Activated T-helper 1 cell treated with Interleukin-2 at 50 U/mL for 16 hours (primary cell): ENCODE measurements around the gene SPATA16.
"Not testable (repeated sequence)": the region's sequence is repeated elsewhere in the genome, so short reads cannot be mapped to it uniquely, and the experiment has no call there.

Source experiments
- DNase-seq: peaks from one replicate; pipeline ENCODE4 v3.0.0-alpha.2; 2020; ENCODE audit warnings: low read depth

The SPATA16 gene, protein sequence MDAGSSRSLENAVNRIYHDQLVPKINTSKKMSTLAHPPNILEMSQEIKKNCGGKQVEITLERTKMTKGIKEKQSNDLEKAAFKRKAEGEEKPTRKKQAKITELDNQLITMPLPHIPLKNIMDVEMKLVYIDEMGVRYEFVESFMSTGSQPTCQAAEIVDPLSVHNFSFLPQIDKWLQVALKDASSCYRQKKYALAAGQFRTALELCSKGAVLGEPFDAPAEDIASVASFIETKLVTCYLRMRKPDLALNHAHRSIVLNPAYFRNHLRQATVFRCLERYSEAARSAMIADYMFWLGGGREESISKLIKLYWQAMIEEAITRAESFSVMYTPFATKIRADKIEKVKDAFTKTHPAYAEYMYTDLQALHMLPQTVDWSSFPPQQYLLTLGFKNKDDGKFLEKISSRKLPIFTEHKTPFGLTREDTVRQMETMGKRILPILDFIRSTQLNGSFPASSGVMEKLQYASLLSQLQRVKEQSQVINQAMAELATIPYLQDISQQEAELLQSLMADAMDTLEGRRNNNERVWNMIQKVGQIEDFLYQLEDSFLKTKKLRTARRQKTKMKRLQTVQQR

DNA sequence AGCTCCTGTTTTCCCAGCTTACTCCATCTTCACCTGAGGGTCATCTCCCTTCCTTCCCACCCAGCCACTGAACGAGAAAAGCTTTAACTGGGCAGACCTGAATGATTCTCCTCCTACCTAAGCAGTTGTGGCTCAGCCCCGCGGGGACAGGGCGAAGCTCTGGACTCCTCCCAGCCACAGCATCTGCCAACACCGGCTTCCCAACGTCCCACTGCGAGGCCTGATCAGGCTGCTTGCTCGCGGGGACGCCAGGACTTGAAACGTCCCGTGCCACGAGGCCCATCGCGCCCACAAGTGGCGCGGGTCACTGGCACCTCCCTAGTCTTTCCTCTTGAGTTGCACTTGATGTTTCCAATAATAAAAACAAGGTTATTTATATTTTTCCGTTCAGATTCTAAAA, at the start of gene SPATA16:
Gene SPATA16, minus strand, starts transcription at position 250 of the 400 bp plus-strand sequence. CDS start 23,504 bp downstream, outside the sequence.
- DNase-seq, result no peak

DNA sequence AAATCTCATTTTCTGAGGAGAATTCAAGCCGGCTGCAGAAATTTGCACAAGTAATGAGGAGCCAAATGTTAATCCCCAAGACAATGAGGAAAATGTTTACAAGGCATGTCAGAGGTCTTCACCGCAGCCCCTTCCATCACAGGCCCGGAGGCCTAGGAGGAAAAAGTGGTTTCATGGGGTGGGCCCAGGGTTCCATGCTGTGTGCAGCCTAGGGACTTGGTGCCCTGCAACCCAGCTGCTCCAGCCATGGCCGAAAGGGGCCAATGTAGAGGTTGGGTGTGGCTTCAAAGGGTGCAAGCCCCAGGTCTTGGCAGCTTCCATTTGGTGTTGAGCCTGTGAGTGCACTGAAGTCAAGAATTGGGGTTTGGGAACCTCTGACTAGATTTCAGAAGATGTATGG, 42.0 kb upstream of the SPATA16 start:
- DNase-seq, result not testable (repeated sequence)

DNA sequence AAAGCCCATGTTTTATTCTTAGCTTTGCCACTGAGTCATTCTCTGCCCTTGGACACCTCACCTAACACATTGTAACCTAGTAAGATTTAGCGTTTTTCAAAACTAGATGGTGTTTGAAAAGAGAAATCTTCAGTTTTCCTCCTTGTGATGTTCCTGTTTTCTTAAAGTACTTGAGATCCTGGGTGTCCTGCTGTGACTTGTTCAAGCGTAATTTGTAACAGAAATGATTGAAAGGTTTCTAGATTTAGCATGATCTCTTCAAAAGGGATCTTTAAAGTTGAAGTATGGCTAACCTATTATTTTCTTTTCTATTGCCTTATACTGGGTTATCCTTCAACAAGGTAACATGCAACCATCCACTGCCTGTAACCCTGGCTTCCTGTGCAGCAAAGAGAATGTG, 32.6 kb upstream of the SPATA16 start:
- DNase-seq, result no peak

DNA sequence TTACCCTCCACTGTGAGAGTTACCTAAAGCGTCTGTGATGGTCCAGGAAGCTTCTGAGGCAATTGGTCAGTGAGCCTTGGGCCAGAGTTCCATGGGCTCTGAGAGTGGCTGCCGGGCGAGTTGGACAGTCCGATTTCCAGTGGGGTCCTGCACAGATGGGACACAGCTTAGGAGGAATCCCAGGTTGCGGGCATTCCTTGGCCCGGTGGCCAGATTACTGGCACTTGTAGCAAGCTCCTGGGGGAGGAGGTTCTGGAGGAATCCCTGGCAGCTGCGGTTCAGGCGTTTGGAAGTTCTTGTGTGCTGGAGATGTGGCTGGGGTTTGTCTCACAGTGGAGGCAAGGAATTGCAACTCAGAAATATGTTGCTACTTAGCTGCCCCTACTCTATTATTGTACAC, 18.1 kb upstream of the SPATA16 start:
- DNase-seq, result not testable (repeated sequence)

DNA sequence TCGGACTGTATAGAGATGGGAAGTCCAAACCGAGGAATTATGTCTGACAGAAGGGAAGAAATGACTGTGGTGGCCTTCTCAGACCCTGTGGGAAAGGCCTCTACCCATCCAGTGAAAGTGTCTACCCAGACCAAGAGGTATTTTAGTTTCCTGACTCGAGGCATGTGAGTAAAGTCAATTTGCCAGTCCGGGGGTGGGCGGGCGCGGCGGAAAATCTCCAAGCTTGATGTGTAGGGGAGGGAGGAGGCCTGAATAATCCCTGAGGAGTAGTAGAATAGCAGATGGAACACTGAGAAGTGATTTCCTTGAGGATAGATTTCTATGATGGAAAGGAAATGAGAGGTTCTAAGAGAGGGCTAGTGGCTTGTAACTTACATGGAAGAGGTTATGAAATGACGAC, 15.5 kb upstream of the SPATA16 start:
- DNase-seq, result not testable (repeated sequence)

DNA sequence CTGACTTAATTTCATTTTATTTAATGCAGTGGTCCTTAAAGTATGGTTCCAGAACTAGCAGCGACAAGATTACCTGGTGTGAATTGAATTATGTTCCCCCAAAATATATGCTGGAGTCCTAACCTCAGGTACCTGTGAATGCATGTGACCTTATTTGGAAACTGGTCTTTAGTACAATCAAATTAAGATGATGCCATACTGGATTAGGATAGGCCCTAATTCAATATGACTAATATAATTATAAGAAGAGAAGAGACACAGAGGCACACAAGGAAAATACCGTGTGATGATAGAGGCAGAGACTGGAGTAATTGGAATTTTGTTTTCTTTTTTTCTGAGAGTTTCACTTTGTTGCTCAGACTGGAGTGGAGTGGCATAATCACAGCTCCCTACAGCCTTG, 12.6 kb upstream of the SPATA16 start:
- DNase-seq, result no peak

DNA sequence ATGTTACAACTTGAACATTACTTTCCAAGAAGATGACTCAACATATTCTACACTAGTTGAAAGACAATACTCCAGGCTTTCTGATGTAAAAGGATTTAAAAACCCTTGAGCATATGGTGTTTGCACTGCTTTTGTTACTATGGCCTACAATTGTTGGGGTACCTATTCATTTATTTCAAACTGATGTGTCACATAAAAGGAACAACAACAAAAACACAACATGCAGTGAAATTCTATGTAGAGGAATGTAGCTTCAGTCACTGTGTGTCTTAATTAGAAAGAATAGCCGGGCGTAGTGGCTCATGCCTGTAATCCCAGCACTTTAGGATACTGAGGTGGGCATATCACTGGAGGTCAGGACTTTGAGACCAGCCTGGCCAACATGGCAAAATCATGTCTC, 1.6 kb downstream of the SPATA16 start:
- DNase-seq, result no peak

DNA sequence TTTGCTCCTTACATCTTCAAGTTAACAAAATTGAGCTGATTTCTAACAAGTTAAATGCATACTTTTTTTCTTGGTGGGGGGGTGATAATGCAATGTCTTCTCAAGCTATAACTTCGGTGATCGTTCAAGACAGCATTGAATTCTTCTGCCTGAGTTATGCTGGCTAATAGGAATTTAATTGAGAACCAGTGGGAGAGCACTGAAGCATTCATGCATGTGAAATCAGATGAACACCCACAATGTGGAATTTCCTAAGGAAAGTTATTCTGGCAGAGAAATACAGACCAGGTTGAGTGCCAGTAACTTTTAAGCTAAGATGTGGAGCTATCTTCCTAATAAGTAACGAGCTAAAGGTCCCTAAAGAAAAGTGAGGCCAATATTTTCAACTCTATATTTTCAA, 3.0 kb downstream of the SPATA16 start:
- DNase-seq, result no peak

DNA sequence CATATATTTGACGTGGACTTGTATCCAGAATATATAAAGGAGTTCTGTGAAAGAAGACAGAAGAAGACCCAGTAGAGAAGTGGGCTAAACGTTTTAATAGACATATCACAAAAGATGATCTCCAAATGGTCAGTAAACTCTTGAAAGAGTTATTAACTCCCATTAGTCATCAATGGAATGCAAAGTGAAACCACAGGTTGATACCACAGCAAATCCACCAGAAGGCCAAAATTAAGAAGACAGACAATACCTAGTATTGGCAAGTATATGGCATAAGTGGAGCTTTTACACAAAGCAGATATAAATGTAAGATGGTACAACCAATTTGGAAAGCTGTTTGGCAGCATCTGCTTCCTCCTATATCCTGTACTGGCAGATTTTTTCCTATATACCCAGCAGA, 6.0 kb downstream of the SPATA16 start:
- DNase-seq, result no peak

DNA sequence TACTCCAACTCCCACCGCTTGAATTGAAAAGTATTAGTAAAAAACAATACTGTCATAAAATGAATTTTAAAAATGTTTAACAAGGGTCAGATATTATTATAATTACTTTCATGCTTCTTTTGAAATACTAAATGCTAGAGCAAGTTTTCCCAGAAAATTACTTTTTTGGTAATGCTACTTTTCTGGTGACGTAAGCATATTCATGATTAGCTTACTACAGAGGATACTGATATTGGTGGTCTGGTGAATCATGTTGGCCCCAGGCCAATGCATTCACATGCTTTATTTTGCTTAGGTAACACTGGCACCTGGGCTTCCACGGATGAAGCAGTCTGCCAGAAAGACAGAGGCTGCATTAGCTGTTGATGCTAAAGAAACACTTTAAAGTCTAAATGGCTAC, 12.4 kb downstream of the SPATA16 start:
- DNase-seq, result no peak

DNA sequence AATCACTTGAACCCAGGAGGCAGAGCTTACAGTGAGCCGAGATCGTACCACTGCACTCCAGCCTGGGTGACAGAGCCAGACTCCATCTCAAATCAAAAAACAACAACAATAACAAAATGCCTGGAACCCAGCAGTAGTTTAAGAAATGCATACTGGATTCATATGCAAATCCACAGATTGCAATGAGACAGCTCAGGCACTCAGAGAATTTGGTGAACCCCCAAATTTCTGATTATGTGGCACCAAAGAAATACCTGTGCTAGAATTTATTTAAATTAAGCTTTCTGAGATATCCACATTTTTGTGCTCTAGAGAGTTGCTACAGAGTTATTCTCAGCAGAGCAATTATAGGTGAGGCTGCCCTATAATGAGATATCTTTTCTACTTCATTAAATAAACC, 29.7 kb downstream of the SPATA16 start:
- no peak for DNase-seq

DNA sequence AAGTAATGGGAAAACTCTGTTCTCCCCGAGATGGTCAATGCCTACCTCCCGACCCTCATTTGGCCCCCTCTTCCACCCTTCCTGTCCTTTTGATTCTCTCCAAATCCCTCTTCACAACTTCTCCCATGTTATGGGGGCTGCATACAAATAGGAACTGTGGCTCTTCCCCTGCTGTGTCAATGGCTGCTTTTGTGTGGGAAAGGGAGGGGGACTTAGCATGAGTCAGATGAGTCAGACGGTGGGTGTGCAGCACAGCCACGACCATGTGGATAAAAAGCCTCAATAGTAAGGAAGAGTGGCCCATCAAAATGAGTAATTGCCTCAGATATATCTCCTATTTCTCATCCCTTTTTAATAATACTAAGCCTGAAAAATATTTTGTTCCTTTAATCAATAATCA, 31.9 kb downstream of the SPATA16 start:
- DNase-seq, result no peak

DNA sequence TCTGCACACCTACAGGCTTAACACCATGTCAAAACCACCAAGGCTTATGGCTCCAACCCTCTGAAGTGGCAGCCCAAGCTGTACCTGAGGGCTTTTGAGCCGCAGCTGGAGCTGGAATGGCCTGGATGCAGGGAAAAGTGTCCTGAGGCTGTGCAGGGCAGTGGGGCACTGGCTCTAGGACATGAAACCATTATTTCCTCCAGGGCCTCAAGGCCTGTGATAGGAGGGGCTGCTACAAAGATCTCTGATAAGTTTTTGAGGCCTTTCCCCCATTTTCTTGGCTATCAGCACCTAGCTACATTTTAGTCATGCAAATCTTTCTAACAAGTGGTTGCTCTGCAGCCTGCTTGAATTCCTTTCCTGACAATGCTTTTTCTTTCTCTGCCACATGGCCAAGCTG, 37.6 kb downstream of the SPATA16 start:
- DNase-seq, result no peak

DNA sequence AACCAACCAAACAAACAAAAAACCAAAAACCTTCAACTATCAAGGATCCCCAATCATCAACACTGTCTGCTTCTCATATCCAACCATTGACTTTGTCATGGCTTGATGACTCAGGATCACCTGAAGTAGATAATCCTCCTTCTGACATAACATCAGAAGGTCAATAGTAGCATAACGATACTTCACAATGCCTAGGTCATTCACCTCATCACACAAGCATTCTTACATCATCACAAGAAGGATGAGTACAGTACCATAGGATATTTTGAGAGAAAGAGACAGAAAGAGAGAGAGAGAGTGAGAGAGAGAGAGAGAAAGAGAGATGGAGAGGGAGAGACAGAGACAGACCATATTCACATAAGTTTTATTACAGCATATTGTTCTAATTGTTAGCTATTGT, 42.1 kb downstream of the SPATA16 start:
- no peak for DNase-seq

DNA sequence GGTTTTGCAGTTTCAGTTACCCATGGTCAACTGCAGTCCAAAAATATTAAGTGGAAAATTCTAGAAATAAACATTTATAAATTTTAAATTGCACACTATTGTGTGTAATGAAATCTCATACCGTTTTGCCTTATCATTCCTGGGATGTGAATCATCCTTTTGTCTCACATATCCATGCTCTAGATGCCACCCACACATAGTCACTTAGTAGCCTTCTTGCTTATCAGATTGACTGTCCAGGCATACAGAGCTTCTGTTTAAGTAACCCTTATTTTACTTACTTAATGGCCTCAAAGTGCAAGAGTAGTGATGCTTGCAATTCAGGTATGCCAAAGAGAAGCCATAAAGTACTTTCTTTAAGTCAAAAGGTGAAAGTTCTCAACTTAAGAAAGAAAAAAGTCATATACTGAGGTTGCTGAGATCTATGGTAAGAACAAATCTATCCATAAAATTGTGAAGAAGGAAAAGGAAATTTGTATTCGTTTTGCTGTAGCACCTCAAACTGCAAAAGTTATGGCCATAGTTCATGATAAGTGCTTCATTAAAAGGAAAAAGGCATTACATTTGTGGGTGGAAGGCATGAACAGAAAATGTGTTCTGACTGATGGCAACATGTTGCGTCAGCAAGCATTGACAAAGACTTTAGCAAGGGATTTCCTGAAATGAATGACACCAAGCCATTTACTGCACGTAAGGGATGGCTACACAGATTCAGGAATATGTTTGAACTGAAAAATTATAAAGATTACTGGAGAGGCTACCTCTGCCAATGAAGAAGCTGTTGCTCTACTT, 43.8 kb downstream of the SPATA16 start:
- no peak for DNase-seq

DNA sequence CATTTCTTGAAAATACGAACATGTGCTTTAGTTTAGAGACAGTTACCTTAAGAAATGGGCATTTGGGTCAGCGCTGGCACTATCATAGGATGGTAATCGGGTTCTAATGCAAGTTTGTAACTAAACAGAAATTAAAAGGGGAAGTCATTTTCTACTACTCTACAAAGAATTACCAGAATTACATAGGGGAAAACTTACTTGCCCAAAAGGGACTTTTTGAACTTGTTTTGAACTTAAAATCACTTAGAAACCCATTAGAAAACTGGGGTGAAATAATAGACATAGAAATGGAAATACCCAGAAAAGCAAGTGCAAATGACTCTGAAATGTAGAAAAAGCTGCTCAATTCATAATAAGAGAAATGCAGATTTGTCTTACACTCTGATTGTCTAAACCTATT, 44.9 kb downstream of the SPATA16 start:
- DNase-seq, result no peak

DNA sequence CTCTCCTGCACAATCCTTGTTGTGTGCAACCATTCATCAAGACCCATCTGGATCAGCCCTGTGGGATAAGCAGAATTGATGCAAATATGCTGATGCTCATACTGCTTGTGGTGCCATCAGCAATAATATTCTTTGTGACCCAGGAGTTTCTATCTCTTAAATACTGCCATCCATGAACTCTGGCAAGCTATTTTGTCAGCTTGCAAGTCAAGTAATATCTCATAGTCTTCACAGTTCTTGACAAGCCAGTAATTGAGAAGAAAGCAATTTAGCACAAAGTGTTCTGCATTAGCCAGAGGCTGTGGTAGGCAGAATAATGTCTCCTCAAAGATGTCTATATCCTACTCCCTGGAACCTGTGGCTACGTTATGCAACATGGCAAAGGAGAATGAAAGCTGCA, 49.0 kb downstream of the SPATA16 start:
- no peak for DNase-seq

DNA sequence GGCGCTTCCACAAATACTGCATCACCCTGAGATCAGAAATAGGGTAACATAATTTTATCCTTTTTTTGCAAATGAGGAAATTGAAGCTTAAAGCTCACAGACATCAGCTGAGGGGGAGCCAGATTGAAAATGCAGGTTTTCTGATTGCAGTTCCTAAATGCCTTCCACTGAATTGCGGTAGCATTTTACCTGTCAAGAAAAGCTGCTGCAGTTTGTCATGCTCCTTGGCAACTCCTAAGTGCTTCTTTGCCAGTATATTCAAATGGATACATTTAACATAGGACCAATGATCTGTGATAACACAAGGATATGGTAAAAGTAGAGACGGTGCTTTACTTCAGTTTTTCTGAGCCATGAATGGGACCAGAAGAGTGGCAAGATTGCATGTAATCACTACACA, 50.5 kb downstream of the SPATA16 start:
- DNase-seq, result no peak

DNA sequence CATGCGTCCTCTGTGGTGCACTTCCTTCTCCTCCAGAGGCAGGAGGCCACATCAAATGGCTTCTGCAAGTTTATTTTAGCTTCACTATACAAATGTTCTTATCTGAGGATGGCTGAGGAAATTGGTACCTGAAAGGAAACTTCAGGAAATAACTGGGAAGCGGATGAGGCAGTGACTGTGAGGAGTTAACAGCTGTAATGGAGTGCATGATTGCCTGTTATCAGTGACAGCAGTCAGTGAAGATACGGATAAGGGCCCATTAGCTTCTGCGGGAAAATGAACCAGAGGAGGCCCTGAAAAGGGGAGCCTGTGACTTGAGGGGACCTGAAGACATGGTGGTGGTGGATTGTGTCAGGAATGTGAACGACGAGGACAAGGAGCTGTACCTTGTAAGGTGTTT, 51.8 kb downstream of the SPATA16 start:
- DNase-seq, result no peak

DNA sequence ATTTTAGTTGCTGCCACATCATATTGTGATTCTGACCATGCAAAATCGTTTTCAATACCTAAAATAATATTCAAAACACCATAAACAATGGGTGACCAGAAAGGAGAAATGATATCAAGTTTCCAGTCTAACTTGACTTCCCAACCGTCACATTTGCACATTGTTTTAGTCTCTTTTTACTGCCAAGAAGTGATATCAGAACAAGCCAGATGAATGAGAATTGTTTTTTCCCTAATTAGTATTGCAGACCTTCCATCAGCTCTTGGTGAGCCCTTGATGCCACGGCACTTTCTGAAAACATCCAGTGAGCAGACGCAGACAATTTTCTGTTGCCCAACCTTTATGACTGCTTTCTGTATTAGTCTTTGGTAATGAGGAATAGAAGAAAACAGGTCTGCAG, 62.5 kb downstream of the SPATA16 start:
- no peak for DNase-seq

DNA sequence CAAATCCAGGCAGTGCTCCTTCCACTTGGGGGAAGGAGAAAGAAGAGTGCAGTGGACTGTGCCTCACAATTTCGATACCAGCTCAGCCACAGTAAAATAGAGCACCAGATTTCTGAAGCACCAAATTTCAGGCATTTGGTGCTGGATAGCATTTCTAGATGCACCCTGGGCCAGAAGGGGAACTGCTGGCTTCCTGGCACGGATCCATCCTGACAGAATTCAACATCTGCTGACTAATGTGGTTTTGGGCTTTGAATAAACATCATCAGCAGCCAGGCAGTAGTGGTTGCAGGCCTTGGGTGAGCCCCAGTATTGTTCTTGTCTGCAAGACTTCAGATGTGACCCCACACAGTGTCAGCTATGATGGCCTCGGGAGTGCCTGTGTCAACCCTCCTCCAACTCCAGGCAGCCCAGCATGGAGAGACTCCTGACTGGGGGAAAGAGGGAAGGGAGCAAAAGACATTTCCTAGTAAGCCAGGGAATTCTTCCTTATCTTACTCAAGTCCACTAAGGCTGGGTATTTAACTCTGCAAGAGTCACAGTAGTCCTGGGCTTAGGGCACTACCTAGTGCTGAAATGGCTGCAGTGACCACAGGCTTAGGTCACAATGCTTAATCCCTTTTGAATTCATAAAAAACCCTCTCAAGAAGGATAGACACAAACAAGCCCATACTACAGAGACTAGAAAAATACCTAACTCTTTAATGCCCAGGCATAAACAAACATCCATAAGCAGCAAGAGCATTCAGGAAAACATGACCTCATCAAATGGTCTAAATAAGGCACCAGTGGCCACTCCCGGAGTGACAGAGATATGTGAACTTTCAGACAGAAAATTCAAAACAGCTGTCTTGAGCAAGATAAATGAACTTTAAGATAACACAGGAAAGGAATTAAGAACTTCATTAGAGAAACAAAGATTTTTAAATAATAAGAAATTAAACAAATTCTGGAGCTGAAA, 74.7 kb downstream of the SPATA16 start:
- DNase-seq, result no peak

DNA sequence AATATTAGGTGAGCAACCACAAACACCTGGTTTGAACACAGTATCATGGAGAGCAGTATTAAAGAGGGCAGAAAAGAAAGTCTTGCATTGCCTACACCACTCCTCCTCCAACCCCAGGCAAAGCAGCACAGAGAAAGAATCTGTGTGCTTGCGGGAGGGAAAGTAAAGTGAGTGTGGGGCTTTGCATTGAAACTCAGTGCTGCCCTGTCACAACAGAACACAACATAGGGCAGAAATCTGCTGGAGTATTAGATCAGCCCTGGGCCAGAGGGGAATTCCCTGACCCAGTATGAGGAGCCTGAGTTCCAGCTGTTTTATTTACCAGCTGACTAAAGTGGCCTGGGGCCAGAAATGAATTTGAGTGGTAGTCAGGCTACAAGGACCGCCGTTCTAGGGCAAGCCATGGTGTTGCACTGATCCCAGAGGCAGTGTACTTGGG, 75.5 kb downstream of the SPATA16 start:
- no peak for DNase-seq
